Kidney (tissue), 14 donors: Measurements from ENCODE around the gene YARS1. TPM values are rescaled to one million over a fixed set of nuclear protein-coding genes. Genes with fewer than 3 reads are reported as not detected.
"Not testable (repeated sequence)": the region's sequence is repeated elsewhere in the genome, so short reads cannot be mapped to it uniquely, and the experiment has no call there.

Experiments
- DNase-seq, 5 donors: peaks; one replicate each; pipeline ENCODE4 v3.0.0-alpha.2; 2013 to 2020
- FAIRE-seq: peaks from 2 replicates; lab custom pipeline; 2012; peaks lifted over from hg19 to GRCh38; lab: Jason Lieb, UNC
- H3K27ac ChIP-seq, 2 donors: one replicate each; pipeline ENCODE4 v1.7.0; 2013; ENCODE audit warnings: low read depth in 2 of 2, low read length in 2 of 2, inconsistent platforms in 1 of 2
- H3K27me3 ChIP-seq: one replicate; pipeline ENCODE4 v1.7.1; 2013; ENCODE audit warnings: low read length, inconsistent platforms; ENCODE audit not compliant: control insufficient read depth, insufficient read depth
- H3K36me3 ChIP-seq, 3 donors: one replicate each; pipeline versions ENCODE4 v1.7.0 to v1.7.1; 2013; ENCODE audit warnings: low read length in 3 of 3, control low read depth in 1 of 3, inconsistent platforms in 1 of 3; ENCODE audit not compliant: insufficient read depth in 3 of 3, control insufficient read depth in 2 of 3
- H3K4me1 ChIP-seq, 3 donors: one replicate each; pipeline versions ENCODE4 v1.7.0 to v1.7.1; 2013; ENCODE audit warnings: low read length in 3 of 3, inconsistent platforms in 1 of 3, low read depth in 1 of 3; ENCODE audit not compliant: control insufficient read depth in 2 of 3, insufficient read depth in 2 of 3
- H3K4me3 ChIP-seq, 3 donors: one replicate each; pipeline versions ENCODE4 v1.7.0 to v1.8.1; 2013; ENCODE audit warnings: low read length in 3 of 3, control low read depth in 1 of 3, inconsistent platforms in 1 of 3
- H3K9ac ChIP-seq, 3 donors: one replicate each; pipeline versions ENCODE4 v1.7.0 to v1.7.1; 2013; ENCODE audit warnings: low read length in 3 of 3, control low read depth in 1 of 3, inconsistent platforms in 1 of 3
- H3K9me3 ChIP-seq, 3 donors: one replicate each; pipeline versions ENCODE4 v1.7.0 to v1.7.1; 2013; ENCODE audit warnings: low read length in 3 of 3, control low read depth in 1 of 3, inconsistent platforms in 1 of 3; ENCODE audit not compliant: control insufficient read depth in 2 of 3, insufficient read depth in 1 of 3
- intact Hi-C: fragments of 100-400 bp; cut with DNase I; formaldehyde crosslinking; loops from one replicate; pipeline ENCODE4 v1.11.1; 2022
- polyA plus RNA-seq: library from polyadenylated mRNA; stranded (reverse); fragments of 350-450 nt; fragmentation: Illumina TruSeq; extraction: RNeasy Lipid Tissue Mini Kit (QIAGEN cat#74804); gene quantifications from one replicate; pipeline ENCODE4 v1.2.3, GENCODE V29; 2014; ENCODE audit warnings: low read depth, low replicate concordance; ENCODE audit not compliant: insufficient read depth
- total RNA-seq: library from RNA; stranded (reverse); fragmentation: NEBNext Ultra II Directional; extraction: Animal tissue kit (Norgen Biotek cat#: 25700); gene quantifications from one replicate; pipeline ENCODE4 v1.2.1, GENCODE V29; 2021
- TF ChIP-seq, protein P1 (sequence below): IDR thresholded peaks from 3 replicates; pipeline ENCODE4 v1.5.1; 2012; ENCODE audit warnings: mild to moderate bottlenecking, moderate library complexity, borderline replicate concordance; ENCODE audit not compliant: insufficient read depth; ENCODE audit errors: extremely low read depth
- donor health status: control.
- donor health status: control.
- donor health status: control.
- donor health status: control.
- donor health status: control.
- donor health status: DM: yes; HTN: yes; CAD: no.
- donor health status: Normal renal cell carcinoma (clear cell type).

Gene YARS1
- total and polyA plus RNA-seq, 2 donors from 2014 or later, result 24.8 to 86.1 TPM

DNA sequence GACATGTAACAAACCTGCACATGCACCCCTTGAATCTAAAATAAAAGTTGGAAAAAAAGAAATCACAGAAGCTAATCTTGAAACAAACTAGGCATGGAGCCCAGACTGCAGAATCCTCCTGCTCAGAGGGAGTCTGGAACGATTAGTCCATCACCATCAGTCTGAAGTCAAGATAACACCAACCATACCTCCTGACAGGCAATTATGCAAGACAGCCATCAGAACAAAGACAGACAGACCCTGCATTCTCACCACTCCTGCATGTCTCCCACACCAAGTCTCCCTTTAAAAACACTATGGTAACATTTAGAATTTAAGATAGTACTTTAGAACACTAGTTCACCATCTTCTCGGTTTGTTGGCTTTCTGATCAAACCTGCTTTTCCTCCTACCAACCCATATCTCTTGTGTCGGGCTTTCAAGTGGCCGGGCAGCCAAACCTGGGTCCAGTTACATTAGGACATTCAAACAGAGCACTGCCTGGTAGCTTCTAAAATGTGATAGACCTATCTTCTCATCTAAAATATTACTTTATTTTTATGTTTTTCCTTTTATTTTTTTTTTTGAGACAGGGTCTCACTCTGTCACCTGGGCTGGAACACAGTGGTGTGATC, 10.1 kb downstream of the YARS1 start:
- Histone ChIP-seq H3K4me1 (no peaks in the 10 kb centered on the region), H3K4me3 (no peak overlapping the region), H3K9ac (no peak overlapping the region), H3K9me3 (no peaks in the 10 kb centered on the region), H3K36me3 (peaks cover 0 to 11% (median 10%) of the 10 kb centered on the region in 3 donors), H3K27me3 (no peaks in the 10 kb centered on the region), H3K27ac (no peak overlapping the region)
- TF ChIP-seq, protein P1, sequence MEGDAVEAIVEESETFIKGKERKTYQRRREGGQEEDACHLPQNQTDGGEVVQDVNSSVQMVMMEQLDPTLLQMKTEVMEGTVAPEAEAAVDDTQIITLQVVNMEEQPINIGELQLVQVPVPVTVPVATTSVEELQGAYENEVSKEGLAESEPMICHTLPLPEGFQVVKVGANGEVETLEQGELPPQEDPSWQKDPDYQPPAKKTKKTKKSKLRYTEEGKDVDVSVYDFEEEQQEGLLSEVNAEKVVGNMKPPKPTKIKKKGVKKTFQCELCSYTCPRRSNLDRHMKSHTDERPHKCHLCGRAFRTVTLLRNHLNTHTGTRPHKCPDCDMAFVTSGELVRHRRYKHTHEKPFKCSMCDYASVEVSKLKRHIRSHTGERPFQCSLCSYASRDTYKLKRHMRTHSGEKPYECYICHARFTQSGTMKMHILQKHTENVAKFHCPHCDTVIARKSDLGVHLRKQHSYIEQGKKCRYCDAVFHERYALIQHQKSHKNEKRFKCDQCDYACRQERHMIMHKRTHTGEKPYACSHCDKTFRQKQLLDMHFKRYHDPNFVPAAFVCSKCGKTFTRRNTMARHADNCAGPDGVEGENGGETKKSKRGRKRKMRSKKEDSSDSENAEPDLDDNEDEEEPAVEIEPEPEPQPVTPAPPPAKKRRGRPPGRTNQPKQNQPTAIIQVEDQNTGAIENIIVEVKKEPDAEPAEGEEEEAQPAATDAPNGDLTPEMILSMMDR, result no peak
- intact Hi-C loops, result no loop called here
- FAIRE-seq (no peak), DNase-seq (no peak)

DNA sequence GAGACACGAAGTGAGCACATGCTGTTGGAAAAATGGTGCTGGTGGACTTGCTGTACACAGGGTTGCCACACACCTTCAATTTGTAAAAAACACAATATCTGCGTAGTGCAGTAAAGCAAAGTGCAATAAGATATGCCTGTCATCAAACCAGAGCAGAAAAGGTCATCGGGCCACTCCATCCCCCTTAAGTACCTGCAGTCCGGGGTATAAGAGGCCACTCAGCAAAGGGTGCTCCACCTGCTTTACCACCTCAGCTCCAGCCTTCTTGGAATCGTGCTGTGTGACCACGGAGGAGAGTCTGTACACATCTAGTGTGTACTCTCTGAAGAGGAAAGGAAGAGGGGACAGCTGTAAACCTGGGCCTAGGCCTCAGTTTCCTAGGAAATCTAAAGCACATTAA, 10.9 kb downstream of the YARS1 start:
- DNase-seq (no peak), FAIRE-seq (no peak)
- H3K4me1 ChIP-seq, result no peaks in the 10 kb centered on the region
- no peak overlapping the region for H3K9ac ChIP-seq
- intact Hi-C loops, result no loop called here
- TF ChIP-seq, protein P1, result no peak
- no peaks in the 10 kb centered on the region for H3K27me3 ChIP-seq
- H3K9me3 ChIP-seq, result no peaks in the 10 kb centered on the region
- no peak overlapping the region for H3K4me3 ChIP-seq
- H3K27ac ChIP-seq, result no peak overlapping the region
- peaks cover 0 to 11% (median 10%) of the 10 kb centered on the region in 3 donors for H3K36me3 ChIP-seq

- FAIRE-seq, H3K36me3 ChIP-seq, H3K9ac ChIP-seq: not testable (repeated sequence)
These were observed 12.7 kb downstream of the YARS1 start for GRCh38 chr1:32804460-32804859.

DNA sequence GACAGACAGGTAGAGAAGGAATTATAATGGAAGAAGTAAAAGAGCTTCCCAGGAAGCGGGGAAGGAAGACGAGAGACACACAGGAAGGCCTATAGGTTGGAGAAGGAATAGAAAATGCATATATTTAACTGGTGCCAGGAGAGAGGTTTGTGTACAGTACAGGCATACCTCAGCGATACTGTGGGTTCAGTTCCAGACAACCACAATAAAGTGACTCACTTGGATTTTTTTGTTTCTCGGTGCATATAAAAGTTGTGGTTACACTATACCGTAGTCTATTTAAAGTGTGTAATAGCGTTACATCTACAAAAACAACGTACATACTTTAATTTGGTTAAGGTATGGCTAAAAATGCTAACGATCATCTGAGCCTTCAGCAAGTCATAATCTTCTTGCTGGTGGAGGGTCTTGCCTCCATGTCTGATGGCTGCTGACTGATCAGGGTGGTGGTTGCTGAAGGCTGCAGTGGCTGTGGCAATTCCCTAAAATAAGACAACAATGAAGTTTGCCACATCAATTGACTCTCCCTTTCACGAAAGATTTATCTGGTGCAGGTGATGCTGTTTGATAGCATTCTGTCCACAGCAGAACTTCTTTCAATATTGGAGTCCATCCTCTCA, 16.0 kb downstream of the YARS1 start:
- intact Hi-C loops, result no loop called here
- TF ChIP-seq, protein P1, result no peak
- Histone ChIP-seq H3K4me1 (no peaks in the 10 kb centered on the region), H3K27me3 (no peaks in the 10 kb centered on the region), H3K9me3 (no peaks in the 10 kb centered on the region), H3K27ac (no peak overlapping the region), H3K9ac (no peak overlapping the region), H3K4me3 (no peak overlapping the region), H3K36me3 (peaks cover 0 to 5% (median 4%) of the 10 kb centered on the region in 3 donors)
- DNase-seq (no peak), FAIRE-seq (no peak)

More at GRCh38 chr1:32804460-32804859, 12.7 kb downstream of the YARS1 start:
- DNase-seq, H3K27me3 ChIP-seq, intact Hi-C loops, H3K4me1 ChIP-seq, H3K9me3 ChIP-seq, H3K27ac ChIP-seq, H3K4me3 ChIP-seq: not testable (repeated sequence)
